C4-2B (cell line): ENCODE measurements around the gene MRPL14.

Source experiments
- CTCF ChIP-seq: fragments of 450-650 bp; conservative IDR thresholded peaks from 2 replicates; pipeline ENCODE4 v1.5.1; 2017; ENCODE audit warnings: mild to moderate bottlenecking
- ZFX ChIP-seq: fragments of 450-650 bp; IDR thresholded peaks from 2 replicates; pipeline ENCODE4 v1.6.1; 2017

GRCh38 chr6:44096612-44097011, 30.6 kb downstream of the MRPL14 start:
- TF ChIP-seq CTCF (peak; percentile 79), ZFX (no peak)
